GM21360 (cell line): ENCODE measurements around the gene TAF11.
"Not testable (repeated sequence)": the region's sequence is repeated elsewhere in the genome, so short reads cannot be mapped to it uniquely, and the experiment has no call there.

Experiments
- ATAC-seq: cut with Tn5 transposase; IDR thresholded peaks from one replicate; pipeline ENCODE4 v1.9.1; 2021; ENCODE audit warnings: mild to moderate bottlenecking, moderate library complexity; ENCODE audit not compliant: unreplicated experiment

Gene TAF11

DNA sequence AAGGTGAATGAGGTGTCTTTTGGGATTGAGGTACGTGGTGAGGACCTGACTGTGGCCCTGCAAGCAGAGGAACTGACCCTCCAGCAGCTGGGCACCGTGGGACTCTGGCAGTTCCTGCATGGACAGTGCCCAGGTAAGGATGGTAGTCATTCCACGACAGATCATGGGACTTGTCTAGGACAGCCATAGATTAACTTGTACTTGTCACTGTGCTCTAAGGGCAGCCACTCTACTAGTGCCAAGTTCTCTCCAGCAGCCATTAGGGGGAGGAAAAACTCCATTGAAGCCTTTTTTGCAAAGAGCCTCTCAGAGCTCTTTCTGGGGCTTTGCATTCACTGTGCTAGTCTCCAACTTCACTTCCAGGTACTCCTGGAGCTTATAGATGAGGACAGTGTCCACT lies 20.4 kb downstream of the TAF11 start:
- no peak for ATAC-seq

DNA sequence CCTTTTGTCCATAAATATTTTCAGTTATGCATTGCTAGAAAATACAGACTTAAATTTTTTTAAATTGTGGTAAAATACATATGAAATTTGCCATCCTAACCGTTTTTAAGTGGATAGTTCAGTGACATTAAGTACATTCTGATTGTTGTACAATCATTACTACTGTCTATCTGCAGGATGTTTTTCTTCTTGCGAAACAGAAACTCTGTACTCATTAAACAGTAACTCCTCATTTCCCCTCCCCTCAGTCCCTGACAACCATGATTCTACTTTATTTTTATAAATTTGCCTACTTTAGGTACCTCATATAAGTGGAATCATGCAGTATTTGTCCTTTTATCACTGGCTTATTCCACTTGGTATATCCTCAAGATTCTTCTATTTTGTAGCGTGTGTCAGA lies 21.3 kb downstream of the TAF11 start:
- ATAC-seq: no peak

DNA sequence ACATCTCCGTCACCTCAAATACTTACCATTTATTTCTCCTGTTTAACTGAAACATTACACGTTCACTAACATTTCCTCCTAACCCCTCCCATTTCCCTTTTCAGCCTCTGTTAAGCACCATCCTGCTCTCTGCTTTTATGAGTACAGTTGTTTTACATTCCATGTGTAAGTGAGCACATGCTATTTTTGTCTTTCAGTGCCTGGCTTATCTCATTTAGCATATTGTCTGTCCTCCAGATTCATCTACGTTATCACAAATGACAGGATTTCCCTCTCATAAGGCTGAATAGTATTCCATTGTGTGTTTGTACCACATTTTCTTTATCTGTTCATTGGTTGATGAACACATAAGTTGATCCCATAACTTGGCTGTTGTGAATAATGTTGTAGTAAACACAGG lies 22.7 kb downstream of the TAF11 start:
- no peak for ATAC-seq

DNA sequence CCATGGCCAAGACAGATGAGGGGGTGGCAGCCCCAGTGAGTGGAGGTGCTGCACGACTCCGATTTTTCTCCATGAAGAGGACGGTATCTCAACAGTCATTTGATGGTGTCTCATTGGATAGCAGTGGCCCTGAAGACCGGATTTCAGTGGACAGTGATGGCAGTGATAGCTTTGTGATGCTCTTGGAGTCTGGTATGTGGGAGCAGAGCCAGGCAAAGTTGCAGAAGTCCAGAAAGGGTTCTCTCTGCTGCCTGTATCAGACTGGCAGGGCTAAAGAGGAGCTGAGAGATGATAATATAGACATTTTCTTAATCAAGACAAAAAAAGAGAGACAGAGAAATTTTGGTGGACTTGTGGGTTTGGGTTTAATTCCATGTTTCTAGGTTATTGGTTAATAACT lies 23.8 kb downstream of the TAF11 start:
- no peak for ATAC-seq

DNA sequence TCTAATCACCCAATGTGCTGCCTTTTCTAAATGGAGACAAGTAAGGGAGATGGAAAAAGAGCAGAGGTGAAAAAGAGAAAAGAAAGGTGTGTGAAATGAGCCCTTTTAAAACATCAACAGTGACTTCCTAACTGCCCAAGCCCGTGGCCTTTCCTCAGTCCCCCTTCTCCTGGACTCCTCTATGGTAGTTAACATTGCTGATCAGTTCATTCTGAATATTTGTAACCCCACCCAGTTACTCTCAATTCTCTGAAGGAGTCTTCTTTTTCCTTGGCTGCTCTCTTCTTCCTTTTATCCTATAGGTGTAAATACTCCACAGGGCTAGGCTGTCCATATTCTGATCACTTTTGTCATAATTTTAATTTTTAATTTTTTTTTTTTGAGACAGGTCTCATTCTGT lies 27.1 kb downstream of the TAF11 start:
- ATAC-seq: no peak

DNA sequence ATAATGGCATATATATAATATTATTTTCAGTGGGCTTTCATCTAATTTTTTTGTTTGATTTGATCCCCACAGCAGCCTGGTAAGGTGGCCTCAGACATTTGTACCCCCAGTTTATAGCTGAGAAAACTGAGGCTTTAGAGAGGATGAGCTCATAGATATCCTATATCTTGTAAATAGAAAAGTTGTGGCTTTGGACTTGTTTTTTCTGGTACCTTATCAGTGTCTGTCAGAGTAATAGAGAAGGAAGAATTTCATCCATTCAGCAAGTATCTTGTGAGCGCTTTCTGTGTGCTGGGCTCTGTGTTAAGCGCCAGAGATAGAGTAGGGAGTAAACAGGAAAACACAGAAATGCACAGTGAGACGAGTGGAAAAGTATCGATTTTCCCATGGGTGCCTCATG lies 27.9 kb downstream of the TAF11 start:
- no peak for ATAC-seq

DNA sequence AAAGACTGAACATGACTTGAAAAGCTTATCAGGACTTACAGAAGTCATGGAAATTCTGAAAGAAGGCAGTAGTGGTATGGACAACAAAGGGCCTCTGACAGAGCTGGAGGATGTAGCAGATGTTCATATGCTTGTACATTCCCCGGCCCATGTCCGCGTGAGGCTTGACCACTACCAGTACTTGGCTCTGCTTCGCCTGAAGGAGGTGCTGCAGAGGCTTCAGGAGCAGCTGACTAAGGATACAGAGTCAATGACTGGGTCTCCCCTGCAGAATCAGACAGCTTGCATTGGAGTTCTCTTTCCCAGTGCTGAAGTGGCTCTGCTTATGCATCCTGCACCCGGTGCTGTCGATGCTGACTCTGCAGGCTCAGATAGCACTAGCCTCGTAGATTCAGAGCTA lies 29.2 kb downstream of the TAF11 start:
- ATAC-seq: no peak

DNA sequence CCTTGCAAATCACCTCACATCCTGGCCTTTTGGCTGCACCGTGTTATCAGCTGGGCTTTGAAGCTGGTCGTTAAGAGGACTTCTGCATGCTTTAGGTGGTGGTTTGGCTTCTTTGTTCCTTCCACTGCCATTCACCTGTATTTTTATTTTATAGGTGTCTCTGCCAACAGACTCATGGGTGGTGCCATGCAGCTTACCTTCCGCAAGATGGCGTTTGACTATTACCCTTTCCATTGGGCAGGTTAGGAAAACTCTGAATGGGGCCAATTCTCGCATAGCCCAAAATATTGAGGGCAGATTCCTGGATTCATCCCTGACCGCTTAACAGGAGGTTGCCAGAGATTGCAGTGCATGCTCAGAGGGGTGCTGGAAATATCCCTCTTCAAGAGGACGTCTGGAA lies 32.4 kb downstream of the TAF11 start:
- ATAC-seq: no peak

DNA sequence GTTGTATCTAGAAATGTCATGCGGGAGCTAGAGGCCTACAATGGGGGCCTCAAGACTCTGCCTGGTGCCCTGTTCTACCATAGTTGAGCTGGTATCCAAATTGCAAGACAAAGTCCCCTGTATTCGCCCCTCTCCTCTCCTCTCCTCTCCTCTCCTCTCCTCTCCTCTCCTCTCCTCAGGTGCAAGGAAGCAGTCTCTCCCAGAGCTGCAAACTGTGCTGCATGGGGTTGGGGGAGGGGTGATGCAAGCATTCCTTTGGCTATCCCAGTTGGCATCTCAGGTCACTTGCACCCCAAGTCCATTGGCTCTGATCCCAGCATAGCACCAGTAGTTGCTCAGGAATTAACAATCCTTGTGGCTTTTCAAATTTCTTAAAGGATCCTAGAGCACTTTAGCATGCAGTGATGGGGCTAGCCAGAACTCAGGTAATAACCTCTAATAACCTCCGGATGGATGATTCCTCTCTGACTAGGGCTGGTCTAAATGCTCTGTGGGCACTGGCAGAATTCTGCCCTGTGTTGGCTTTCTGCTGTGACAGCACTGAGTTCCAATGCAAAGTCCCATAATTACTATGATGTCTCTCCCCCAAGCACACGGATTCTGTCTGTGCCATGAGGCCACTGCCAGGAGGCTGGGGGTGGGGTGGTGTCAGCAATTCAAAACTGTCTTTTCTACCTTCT lies 35.3 kb downstream of the TAF11 start:
- ATAC-seq: no peak

DNA sequence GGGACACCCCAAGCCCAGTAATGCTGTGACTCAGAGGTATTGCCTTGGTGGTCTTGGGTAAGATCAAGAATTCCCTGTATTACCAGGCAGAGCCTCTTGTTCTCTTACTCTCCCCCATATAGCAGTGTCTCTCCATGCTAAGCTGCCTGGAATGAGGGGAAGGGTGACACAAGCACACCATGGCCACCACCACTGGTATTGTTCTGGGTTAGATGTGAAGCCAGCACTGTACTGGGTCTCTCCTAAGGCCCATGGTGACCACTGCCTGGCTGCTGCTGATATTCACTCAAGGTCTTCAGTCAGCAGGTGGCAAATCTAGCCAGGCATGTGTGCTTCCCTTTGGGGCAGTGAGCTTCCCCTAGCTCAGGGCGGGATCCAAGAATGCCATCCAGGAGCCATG lies 36.5 kb downstream of the TAF11 start:
- no peak for ATAC-seq

DNA sequence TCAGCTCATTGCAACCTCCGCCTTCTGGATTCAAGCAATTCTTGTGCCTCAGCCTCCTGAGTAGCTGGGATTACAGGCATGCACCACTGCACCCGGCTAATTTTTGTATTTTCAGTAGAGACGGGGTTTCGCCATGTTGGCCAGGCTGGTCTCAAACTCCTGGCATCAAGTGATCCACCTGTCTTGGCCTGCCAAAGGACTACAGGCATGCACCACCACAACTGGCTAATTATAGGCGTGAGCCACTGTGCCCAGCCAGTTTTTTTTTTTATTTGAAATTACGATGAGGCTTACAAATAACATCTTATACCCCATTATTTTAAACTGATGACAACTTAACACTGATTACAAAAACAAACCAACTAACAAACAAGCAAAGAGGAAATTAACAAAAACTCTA lies 38.8 kb downstream of the TAF11 start:
- not testable (repeated sequence) for ATAC-seq

DNA sequence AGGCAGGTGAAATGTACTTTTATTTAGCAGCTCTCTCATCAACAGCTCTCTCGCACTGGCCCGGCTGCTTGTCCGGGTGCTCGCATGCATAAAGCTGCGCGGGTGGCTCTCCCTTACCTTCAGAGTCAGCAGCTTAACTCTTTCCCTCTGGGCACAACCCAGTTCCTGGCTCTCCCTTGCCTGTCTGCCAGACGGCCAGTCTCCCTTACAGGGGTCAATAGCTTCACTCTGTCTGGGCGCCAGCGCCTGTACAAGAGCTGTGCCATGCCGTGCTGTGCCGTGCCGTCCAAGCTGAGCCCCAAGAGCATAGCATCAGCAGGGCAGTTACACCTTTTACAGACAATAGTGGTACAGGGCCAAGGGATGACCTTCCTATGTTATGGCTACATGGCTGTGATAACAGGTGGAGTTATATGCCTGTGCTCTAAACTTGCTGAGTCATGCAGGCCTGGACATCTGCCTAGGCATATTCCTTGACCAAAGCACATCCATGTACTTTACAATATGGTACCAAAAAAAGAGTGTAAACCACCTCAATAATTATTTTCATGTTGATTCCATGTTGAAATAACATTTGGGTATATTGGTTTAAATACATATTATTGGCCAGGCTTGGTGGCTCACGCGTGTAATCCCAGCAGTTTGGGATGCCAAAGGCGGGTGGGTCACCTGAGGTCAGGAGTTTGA lies 48.0 kb downstream of the TAF11 start:
- ATAC-seq: no peak

DNA sequence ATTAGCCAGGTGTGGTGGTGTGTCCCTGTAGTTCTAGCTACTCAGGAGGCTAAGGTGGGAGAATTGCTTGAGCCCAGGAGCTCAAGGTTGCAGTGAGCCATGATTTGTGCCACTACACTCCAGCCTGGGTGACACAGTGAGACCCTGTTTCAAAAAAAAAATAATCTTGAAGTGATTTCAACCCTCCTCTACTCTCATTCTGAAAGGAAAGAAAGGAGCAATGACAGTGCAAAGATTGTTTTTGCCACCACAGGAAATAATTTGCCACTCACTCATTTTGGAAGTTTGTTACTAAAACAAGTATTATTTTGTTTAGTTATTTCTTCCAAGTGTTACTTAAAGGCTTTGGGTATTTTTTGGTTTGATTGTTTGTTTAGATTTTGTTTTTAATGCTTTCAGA lies 50.3 kb downstream of the TAF11 start:
- no peak for ATAC-seq

DNA sequence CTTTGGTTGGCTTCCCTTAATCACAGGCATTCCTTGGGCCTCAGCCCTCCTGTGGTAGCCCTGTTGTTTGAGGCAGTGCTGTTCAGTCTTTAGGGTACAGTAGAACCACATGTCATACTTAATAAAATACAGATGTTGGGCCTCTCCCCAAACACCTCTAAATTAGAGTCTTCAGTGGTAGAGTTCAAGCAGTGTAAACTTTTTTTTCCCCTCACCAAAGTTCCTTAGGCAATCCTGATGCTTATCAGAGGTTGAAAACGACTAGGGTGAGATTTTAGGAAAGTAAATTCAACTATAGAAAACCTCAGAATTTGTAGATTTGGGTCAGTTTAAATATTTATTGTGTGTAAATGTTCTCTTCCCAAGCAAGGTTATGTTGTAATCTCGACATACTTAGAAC lies 51.4 kb downstream of the TAF11 start:
- ATAC-seq: no peak

DNA sequence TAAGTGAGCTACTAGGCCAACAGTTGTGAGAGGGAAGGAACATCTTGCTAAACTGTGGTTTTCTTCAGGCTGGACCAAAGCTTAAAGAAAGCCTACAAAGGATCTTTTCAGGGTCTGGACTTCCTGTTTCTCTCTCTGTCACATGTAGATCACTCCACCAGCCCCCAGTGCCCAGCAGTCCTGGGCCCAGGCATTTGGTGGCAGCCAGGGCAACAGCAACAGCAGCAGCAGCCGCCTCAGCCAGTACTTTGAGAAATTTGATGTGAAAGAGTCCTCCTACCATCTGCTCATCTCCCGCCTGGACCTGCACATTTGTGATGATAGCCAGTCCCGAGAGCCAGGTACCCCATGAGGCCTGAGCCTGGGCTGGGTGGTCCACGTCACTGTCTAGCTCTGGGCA lies 51.8 kb downstream of the TAF11 start:
- ATAC-seq: no peak

DNA sequence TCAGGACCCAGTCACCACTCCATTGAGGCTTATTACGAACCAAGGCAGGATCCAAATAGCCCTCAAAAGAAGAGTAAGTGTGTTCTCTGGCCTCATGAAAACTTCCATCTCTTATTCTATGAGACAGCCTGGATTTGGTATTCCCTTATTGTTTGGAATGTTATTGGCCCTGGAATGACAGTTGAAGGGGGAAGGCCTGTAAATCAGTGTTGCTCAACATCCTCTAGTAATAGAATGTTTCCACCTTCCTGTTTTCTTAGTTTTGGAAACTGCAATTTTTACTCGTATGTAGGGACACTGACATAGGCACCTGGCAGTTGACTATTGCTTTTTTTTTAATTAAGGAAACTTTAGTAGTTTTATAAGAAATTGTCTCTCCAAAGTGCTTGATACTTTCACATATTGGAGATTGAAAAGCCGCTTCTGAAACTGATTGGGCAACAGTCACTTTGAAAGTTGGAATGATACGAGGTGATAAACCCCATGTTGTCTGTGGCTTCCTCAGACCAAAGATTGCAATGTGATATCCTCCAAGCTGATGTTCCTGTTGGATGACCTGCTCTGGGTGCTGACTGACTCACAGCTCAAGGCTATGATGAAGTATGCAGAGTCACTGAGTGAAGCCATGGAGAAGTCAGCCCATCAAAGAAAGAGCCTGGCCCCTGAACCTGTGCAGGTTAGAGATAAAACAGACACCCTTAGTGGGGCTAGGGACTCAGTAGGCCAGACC lies 52.9 kb downstream of the TAF11 start:
- no peak for ATAC-seq

DNA sequence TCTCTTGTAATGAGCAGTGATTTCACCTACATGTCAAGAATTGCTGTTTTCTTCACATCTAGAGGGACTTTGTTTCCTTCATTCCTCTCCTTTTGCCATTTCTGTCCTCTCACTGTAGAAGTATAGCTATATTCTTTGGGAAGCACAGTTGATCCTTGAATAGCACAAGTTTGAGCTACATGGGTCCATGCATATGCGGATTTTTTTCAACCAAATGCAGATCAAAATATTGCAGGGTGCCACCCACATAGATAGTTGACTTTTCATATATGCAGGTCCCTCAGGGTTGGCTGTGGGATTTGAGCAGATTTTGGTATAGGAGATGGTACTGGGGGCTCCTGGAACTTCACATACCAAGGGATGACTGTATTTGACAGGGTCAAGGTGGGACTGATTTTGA lies 54.9 kb downstream of the TAF11 start:
- no peak for ATAC-seq

DNA sequence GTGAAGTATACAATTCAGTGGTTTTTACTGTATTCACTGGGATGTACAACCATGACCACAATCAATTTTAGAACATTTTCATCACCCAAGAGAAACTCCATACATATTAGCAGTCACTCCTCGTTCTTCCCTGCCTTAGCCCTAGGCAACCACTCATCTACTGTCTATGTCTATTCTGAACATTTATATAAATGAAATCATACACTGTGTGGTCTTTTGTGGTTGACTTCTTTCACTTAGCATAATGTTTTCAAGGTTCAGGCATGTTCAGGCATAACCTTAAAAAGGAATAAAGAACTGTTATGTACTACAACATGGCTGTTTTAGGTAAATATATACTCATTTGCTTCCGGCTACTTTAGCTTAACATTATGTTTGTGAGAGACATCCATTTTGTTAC lies 58.7 kb downstream of the TAF11 start:
- ATAC-seq: no peak
